ENCODE data around the gene TMPRSS3.

- TF ChIP-seq POLR2A (IDR thresholded peaks at IDR 0.05) (no peak), CTCF (IDR thresholded peaks at IDR 0.05) (no peak), POLR2AphosphoS5 (IDR thresholded peaks at IDR 0.05) (no peak)
Observed at GRCh38 chr21:42436914-42437313, 41.1 kb upstream of the TMPRSS3 start.
